CD4-positive, alpha-beta T cell (primary cell): Measurements from ENCODE around the gene ALS2CL. TPM values are rescaled to one million over a fixed set of nuclear protein-coding genes. Genes with fewer than 3 reads are reported as not detected.
A peak's percentile ranks its signal among the peaks of the same experiment; 100 is the strongest.
"Not testable (repeated sequence)": the region's sequence is repeated elsewhere in the genome, so short reads cannot be mapped to it uniquely, and the experiment has no call there.

Experiments used
- ATAC-seq: fragments of 200-7000 bp; cut with Tn5 transposase; one replicate; pipeline ENCODE4 v1.10.0; 2022; ENCODE audit warnings: mild to moderate bottlenecking; ENCODE audit not compliant: poor library complexity
- CTCF ChIA-PET: fragments of 350-600 bp; sonication (Branson Sonifier 250); formaldehyde crosslinking; loops from one replicate; lab custom pipeline; 2021; ENCODE audit warnings: antibody characterized with exemption, inconsistent platforms; lab: Charles Lee
- POLR2A ChIA-PET: fragments of 350-600 bp; sonication (Branson Sonifier 250); formaldehyde crosslinking; loops from one replicate; lab custom pipeline; 2021; ENCODE audit warnings: antibody characterized with exemption, inconsistent platforms; lab: Charles Lee
- DNase-seq, 14 experiments: peaks; one replicate each; pipeline ENCODE4 v3.0.0-alpha.2; 2013 to 2020; ENCODE audit warnings: mixed read lengths in 2 of 14
- H3K27ac ChIP-seq, 2 donors: one replicate each; pipeline versions ENCODE4 v1.5.1 to v1.7.0; 2013; ENCODE audit warnings: low read length in 2 of 2, low read depth in 1 of 2, mild to moderate bottlenecking in 1 of 2
- H3K27me3 ChIP-seq, 2 experiments: 1 replicate in 1 of 2; 2 replicates in 1 of 2; pipeline versions ENCODE4 v1.6.1 to v1.7.0; 2013; ENCODE audit warnings: low read length in 2 of 2, control low read depth in 1 of 2, mild to moderate bottlenecking in 1 of 2, moderate library complexity in 1 of 2; ENCODE audit not compliant: insufficient read depth in 2 of 2, control insufficient read depth in 1 of 2
- H3K36me3 ChIP-seq: one replicate; pipeline ENCODE4 v1.6.1; 2013; ENCODE audit warnings: low read length, control low read depth; ENCODE audit not compliant: insufficient read depth
- H3K4me1 ChIP-seq: one replicate; pipeline ENCODE4 v1.6.1; 2013; ENCODE audit warnings: low read length, control low read depth; ENCODE audit not compliant: insufficient read depth
- H3K4me3 ChIP-seq: one replicate; pipeline ENCODE4 v1.5.1; 2013; ENCODE audit warnings: mild to moderate bottlenecking, low read length, moderate library complexity
- H3K9me3 ChIP-seq, 2 experiments: 1 replicate in 1 of 2; 2 replicates in 1 of 2; pipeline versions ENCODE4 v1.6.1 to v1.7.0; 2013; ENCODE audit warnings: low read length in 2 of 2, mild to moderate bottlenecking in 2 of 2, control low read depth in 1 of 2, moderate library complexity in 1 of 2; ENCODE audit not compliant: control insufficient read depth in 1 of 2, insufficient read depth in 1 of 2
- H3K27ac Mint-ChIP-seq: one replicate; pipeline ENCODE4 v1.8.0; 2020; ENCODE audit warnings: mixed read lengths
- H3K27me3 Mint-ChIP-seq: one replicate; pipeline ENCODE4 v1.8.0; 2021; ENCODE audit warnings: mixed read lengths
- H3K36me3 Mint-ChIP-seq: one replicate; pipeline ENCODE4 v1.8.0; 2021; ENCODE audit warnings: low read depth, mixed read lengths
- H3K4me1 Mint-ChIP-seq: one replicate; pipeline ENCODE4 v1.8.0; 2021; ENCODE audit warnings: low read depth, mixed read lengths
- H3K4me3 Mint-ChIP-seq: one replicate; pipeline ENCODE4 v1.8.0; 2020; ENCODE audit warnings: mild to moderate bottlenecking, mixed read lengths
- H3K9me3 Mint-ChIP-seq: one replicate; pipeline ENCODE4 v1.8.0; 2020; ENCODE audit warnings: mixed read lengths
- CTCF ChIP-seq: fragments of 200-600 bp; IDR thresholded peaks from one replicate; pipeline ENCODE4 v1.8.0; 2022; ENCODE audit warnings: antibody characterized with exemption, mild to moderate bottlenecking
- intact Hi-C, 2 experiments: fragments of 100-400 bp; cut with DNase I in 1 of 2; cut with micrococcal nuclease in 1 of 2; formaldehyde crosslinking; loops; one replicate each; pipeline versions ENCODE4 v1.15.1 to v1.9.0; 2023 to 2025; cut with DNase I, micrococcal nuclease
- polyA plus RNA-seq, 2 donors: library from polyadenylated mRNA; unstranded; fragments of 120-200 nt; gene quantifications; one replicate each; pipeline ENCODE4 v1.2.1, GENCODE V29; 2013
- total RNA-seq, 174 experiments: library from RNA in 2 of 174; stranded (reverse) in 2 of 174; gene quantifications; one replicate each; pipeline ENCODE4 v1.2.3 and lab custom pipeline; 2021 to 2026

ALS2CL gene
- total RNA-seq (10 to 100 TPM; 45.8 to 47.6 TPM), total RNA-seq (lab: John Stamatoyannopoulos, UW) (2.2 to 155 (median 33.3) reads per million in 172 experiments)
- 16.6 TPM for polyA plus RNA-seq (2013, experiment 1 of 2)
- 24.0 TPM for polyA plus RNA-seq (2013, experiment 2 of 2)

- H3K4me1 ChIP-seq: peaks cover 74% of the 10 kb centered on the region
- peaks cover 3% of the 10 kb centered on the region for H3K36me3 ChIP-seq
- peak within 1 kb of the TSS; percentile 71 for H3K4me3 ChIP-seq
- Mint-ChIP-seq H3K9me3 (no peaks in the 10 kb centered on the region), H3K36me3 (no peaks in the 10 kb centered on the region), H3K4me1 (peaks cover 77% of the 10 kb centered on the region), H3K27me3 (no peaks in the 10 kb centered on the region), H3K4me3 (peak within 1 kb of the TSS; percentile 95), H3K27ac (peak within 1 kb of the TSS; percentile 90)
- intact Hi-C loops: loop anchor here in 1 of 2 experiments (10.0 kb wide), 1 partner anchor 472 kb away; the partner anchor contains the start of gene SETD2
- CTCF ChIA-PET: interaction anchor here (1.0 to 1.4 kb wide), 3 partner anchors 25 to 216 kb away, joined by 3 to 4 read pairs (median 3); partner anchors contain the start of gene PRSS50
- TF ChIP-seq CTCF: no peak
- POLR2A ChIA-PET: interaction anchor here (0.6 to 1.4 kb wide), 5 partner anchors 22 to 470 kb away, joined by 3 to 6 read pairs (median 3); partner anchors contain the start of gene SETD2
- peak; percentile 54 to 91 (median 74) for DNase-seq
- no peaks in the 10 kb centered on the region for H3K27me3 ChIP-seq
- H3K9me3 ChIP-seq: no peaks in the 10 kb centered on the region
- ATAC-seq: peak; percentile 76
- H3K27ac ChIP-seq: peak within 1 kb of the TSS; percentile 65 to 69
Observed at GRCh38 chr3:46693038-46693891, at the start of gene ALS2CL. Gene ALS2CL (minus strand): TSS chr3:46693679. CDS start chr3:46689440, 4,239 bp downstream.

GRCh38 chr3:46742992-46743585 lies 49.6 kb upstream of the ALS2CL start:
- no peaks in the 10 kb centered on the region for H3K9me3 ChIP-seq
- intact Hi-C loops: no loop called here
- DNase-seq: no peak
- Mint-ChIP-seq H3K36me3 (no peaks in the 10 kb centered on the region), H3K27ac (no peak overlapping the region), H3K4me1 (no peaks in the 10 kb centered on the region), H3K9me3 (no peaks in the 10 kb centered on the region), H3K27me3 (no peaks in the 10 kb centered on the region), H3K4me3 (no peak overlapping the region)
- no peaks in the 10 kb centered on the region for H3K27me3 ChIP-seq
- H3K4me1 ChIP-seq: no peaks in the 10 kb centered on the region
- no peak overlapping the region for H3K27ac ChIP-seq
- TF ChIP-seq CTCF: no peak
- no peaks in the 10 kb centered on the region for H3K36me3 ChIP-seq
- no peak overlapping the region for H3K4me3 ChIP-seq
- ATAC-seq: no peak
- ChIA-PET CTCF (no interaction called here), POLR2A (interaction anchor here (0.6 kb wide), 1 partner anchor 1624 kb away, joined by 3 read pairs; no protein-coding TSS in a partner anchor)

GRCh38 chr3:46739565-46739964 lies 46.1 kb upstream of the ALS2CL start:
- H3K27ac ChIP-seq, H3K36me3 Mint-ChIP-seq, CTCF ChIA-PET, H3K4me3 ChIP-seq, H3K27ac Mint-ChIP-seq, H3K9me3 ChIP-seq, H3K36me3 ChIP-seq, H3K4me3 Mint-ChIP-seq, H3K27me3 Mint-ChIP-seq, intact Hi-C loops, DNase-seq, H3K4me1 ChIP-seq, H3K9me3 Mint-ChIP-seq, ATAC-seq, POLR2A ChIA-PET, H3K4me1 Mint-ChIP-seq, H3K27me3 ChIP-seq: not testable (repeated sequence)
